ENCODE data around the gene TCF7L1.
"Not testable (repeated sequence)": the region's sequence is repeated elsewhere in the genome, so short reads cannot be mapped to it uniquely, and the experiment has no call there.

TCF7L1 gene

DNA sequence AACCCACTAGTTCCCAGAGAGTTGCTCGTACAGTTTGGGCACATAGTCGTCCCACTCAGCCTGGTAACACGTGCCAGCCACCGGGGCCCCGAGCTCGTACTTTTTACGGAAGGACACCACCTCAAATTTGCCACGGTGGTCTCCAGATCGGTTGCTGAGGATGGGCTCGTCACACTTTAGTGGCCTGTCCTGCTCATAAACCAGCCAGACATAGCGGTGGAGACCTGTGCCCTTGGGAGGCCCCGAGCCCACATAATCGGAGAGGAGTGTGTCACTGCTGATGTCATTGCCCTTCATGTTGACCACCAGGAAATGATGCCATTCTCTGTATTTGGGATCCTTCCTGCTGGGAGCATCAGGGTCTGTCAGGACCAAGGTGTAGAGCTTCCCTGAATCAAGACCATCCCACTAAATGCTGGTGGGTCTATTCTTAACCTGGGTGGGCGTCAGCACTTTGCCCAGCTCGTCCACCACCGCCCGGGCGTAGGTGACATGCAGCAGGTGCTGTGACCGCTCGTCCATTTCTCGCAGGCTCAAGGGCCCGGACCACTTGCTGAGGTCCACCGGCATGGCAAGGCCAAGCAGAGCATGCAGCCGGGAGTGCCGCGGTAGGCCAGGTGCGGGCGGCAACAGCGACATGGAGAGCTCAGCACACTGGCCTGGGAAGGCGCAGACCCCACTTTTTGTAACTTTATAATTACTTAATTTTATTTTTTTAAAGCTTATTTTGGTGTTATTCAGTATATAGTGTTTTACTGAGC, 208.3 kb downstream of the TCF7L1 start:
- Histone ChIP-seq H3K9ac (ENCODE audit: low read length) (no peak overlapping the region), H3K27me3 (ENCODE audit: low read depth, low read length) (peaks cover 9% of the 10 kb centered on the region; the same call in 1 of the 2 replicates), H3K9me3 (ENCODE audit: insufficient read depth, low read length) (no peaks in the 10 kb centered on the region), H3K36me3 (replicated peaks; ENCODE audit: low read depth, low read length) (no peaks in the 10 kb centered on the region), H3K4me3 (ENCODE audit: low read length) (no peak overlapping the region), H3K79me2 (ENCODE audit: low read length) (no peaks in the 10 kb centered on the region), H2AFZ (ENCODE audit: low read depth, low read length) (no peak overlapping the region), H3K4me1 (ENCODE audit: low read length) (no peaks in the 10 kb centered on the region), H4K20me1 (ENCODE audit: insufficient read depth, low read length) (no peaks in the 10 kb centered on the region), H3K4me2 (ENCODE audit: low read length) (no peak overlapping the region), H3K27ac (ENCODE audit: low read length) (no peak overlapping the region)
- TF ChIP-seq CTCF (IDR thresholded peaks at IDR 0.05; ENCODE audit: low read depth, low read length) (no peak), EZH2phosphoT487 (IDR thresholded peaks at IDR 0.05; ENCODE audit: low read depth) (no peak)

- Histone ChIP-seq H3K9ac (ENCODE audit: low read length) (no peak overlapping the region), H3K36me3 (replicated peaks; ENCODE audit: low read depth, low read length) (no peaks in the 10 kb centered on the region), H3K4me1 (ENCODE audit: low read length) (no peaks in the 10 kb centered on the region), H3K9me3 (ENCODE audit: insufficient read depth, low read length) (no peaks in the 10 kb centered on the region), H3K79me2 (ENCODE audit: low read length) (no peaks in the 10 kb centered on the region), H2AFZ (ENCODE audit: low read depth, low read length) (no peak overlapping the region), H3K27me3 (ENCODE audit: low read depth, low read length) (peaks cover 9% of the 10 kb centered on the region; the same call in 1 of the 2 replicates), H3K4me3 (ENCODE audit: low read length) (no peak overlapping the region), H3K4me2 (ENCODE audit: low read length) (no peak overlapping the region), H3K27ac (ENCODE audit: low read length) (no peak overlapping the region), H4K20me1 (ENCODE audit: insufficient read depth, low read length) (no peaks in the 10 kb centered on the region)
- no peak for TF ChIP-seq EZH2phosphoT487 (IDR thresholded peaks at IDR 0.05; ENCODE audit: low read depth)
- TF ChIP-seq CTCF (IDR thresholded peaks at IDR 0.05; ENCODE audit: low read depth, low read length): no peak
Measured at GRCh38 chr2:85342156-85342555, 209.0 kb downstream of the TCF7L1 start.

DNA sequence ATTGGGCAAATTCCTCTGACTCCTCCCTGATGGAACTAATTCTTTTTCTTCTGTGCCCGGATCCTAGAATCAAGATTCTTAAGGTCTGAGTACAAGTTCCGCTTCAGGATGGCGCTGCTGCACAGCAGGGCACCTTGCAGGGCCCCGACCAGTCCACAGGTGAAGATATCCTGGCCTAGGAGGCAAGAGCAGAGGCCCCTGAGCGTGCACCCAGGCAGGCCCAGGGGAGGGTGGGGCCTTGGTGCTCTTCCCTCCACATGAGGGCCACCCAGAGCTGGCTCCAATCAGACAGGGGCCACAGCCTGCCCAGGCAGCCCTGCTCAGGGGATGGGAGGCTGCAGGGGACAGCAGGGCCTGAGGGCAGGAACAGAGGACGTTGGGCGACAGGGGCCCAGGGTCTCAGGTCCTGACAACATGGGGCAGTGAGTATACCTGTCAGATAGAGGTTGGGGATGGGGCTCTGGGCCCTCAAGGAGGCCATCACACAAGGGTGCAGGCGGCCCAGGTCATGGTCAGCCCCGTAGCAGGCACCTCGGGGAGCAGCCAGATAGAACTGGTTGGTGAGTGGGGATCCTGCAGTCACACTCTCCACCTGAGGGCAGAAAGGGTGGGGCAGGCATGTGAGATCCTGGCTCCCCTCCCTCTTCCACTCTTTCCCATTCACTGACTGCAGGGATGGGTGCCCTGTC, 210.2 kb downstream of the TCF7L1 start:
- H3K79me2 ChIP-seq (ENCODE audit: low read length); H3K9ac ChIP-seq (ENCODE audit: low read length); H3K4me1 ChIP-seq (ENCODE audit: low read length); H3K9me3 ChIP-seq (ENCODE audit: insufficient read depth, low read length); H3K36me3 ChIP-seq (replicated peaks; ENCODE audit: low read depth, low read length); H2AFZ ChIP-seq (ENCODE audit: low read depth, low read length); H3K27me3 ChIP-seq (ENCODE audit: low read depth, low read length); H3K4me3 ChIP-seq (ENCODE audit: low read length); H3K27ac ChIP-seq (ENCODE audit: low read length); H3K4me2 ChIP-seq (ENCODE audit: low read length); H4K20me1 ChIP-seq (ENCODE audit: insufficient read depth, low read length): not testable (repeated sequence)

DNA sequence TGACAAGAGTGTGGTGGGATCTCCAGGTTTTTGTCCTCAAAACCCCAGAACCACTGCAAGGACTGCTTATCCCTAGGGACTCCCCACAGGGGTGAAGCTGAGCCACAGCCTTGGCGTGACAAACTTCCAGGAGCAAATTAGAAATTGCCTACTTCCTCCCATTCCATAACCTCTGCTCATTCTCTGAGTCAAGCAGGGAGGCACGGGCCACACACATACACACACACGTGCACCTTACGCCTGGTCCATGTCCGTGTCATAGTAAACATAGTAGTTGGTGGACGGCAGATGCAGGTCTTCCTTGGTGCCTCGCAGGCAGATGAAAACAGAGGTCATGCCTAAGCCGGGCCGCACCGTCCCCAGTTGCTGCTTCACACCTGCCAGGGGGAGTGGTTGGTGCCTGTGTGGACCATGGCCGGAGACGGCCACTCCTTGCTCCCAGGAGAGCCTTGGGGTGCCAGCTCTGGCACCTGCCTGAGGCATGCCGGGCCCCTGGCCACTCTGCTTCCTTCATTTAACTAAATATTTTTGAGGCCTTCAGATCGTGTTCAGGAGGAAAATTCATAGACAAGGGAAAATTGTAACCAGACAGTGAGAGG, 211.3 kb downstream of the TCF7L1 start:
- Histone ChIP-seq H3K9me3 (ENCODE audit: insufficient read depth, low read length) (no peaks in the 10 kb centered on the region), H4K20me1 (ENCODE audit: insufficient read depth, low read length) (no peaks in the 10 kb centered on the region), H3K79me2 (ENCODE audit: low read length) (no peaks in the 10 kb centered on the region), H3K27me3 (ENCODE audit: low read depth, low read length) (0 out of 2 replicates have a peak, but pooled peaks cover 2% of the 10 kb centered on the region), H3K4me1 (ENCODE audit: low read length) (no peaks in the 10 kb centered on the region), H3K4me2 (ENCODE audit: low read length) (no peak overlapping the region), H2AFZ (ENCODE audit: low read depth, low read length) (no peak overlapping the region), H3K27ac (ENCODE audit: low read length) (no peak overlapping the region), H3K9ac (ENCODE audit: low read length) (no peak overlapping the region), H3K36me3 (replicated peaks; ENCODE audit: low read depth, low read length) (peaks cover 5% of the 10 kb centered on the region), H3K4me3 (ENCODE audit: low read length) (no peak overlapping the region)
- TF ChIP-seq CTCF (IDR thresholded peaks at IDR 0.05; ENCODE audit: low read depth, low read length): no peak
- TF ChIP-seq EZH2phosphoT487 (IDR thresholded peaks at IDR 0.05; ENCODE audit: low read depth): no peak
